ENCODE results near the gene POLD2.
A peak's percentile ranks its signal among the peaks of the same experiment; 100 is the strongest.

Gene POLD2

GRCh38 chr7:44112997-44113763 is 10.2 kb downstream of the POLD2 start:
- no peak for DNase-seq

- no peak for DNase-seq
These were observed 10.9 kb downstream of the POLD2 start for GRCh38 chr7:44112231-44112996.

- DNase-seq: no peak
These were observed 11.6 kb downstream of the POLD2 start for GRCh38 chr7:44111761-44112160.

GRCh38 chr7:44110719-44111635 is 12.4 kb downstream of the POLD2 start:
- DNase-seq: no peak

- no peak for DNase-seq
These were observed 13.4 kb downstream of the POLD2 start for GRCh38 chr7:44109991-44110390.

- DNase-seq: no peak
These were observed 14.3 kb downstream of the POLD2 start for GRCh38 chr7:44108768-44109750.

GRCh38 chr7:44107961-44108767 is 15.2 kb downstream of the POLD2 start:
- no peak for DNase-seq

GRCh38 chr7:44107116-44107960 is 16.0 kb downstream of the POLD2 start:
- no peak for DNase-seq

- DNase-seq: no peak
These were observed 16.9 kb downstream of the POLD2 start for GRCh38 chr7:44106311-44107065.

- DNase-seq: no peak
These were observed 17.5 kb downstream of the POLD2 start for GRCh38 chr7:44105832-44106231.

- no peak for DNase-seq
These were observed 18.2 kb downstream of the POLD2 start for GRCh38 chr7:44104860-44105771.

- DNase-seq: peak in 1 of 5 experiments; percentile 28
These were observed 19.2 kb downstream of the POLD2 start, which contains the start of gene AEBP1 for GRCh38 chr7:44103923-44104859. Gene AEBP1 (plus strand): TSS chr7:44104345. CDS start chr7:44104666, 321 bp downstream.

GRCh38 chr7:44103566-44103922 is 19.8 kb downstream of the POLD2 start:
- no peak for DNase-seq

- no peak for DNase-seq
These were observed 20.3 kb downstream of the POLD2 start for GRCh38 chr7:44102846-44103565.

- DNase-seq: no peak
These were observed 21.1 kb downstream of the POLD2 start for GRCh38 chr7:44101966-44102845.
